Muscle of arm (tissue), 12 donors: Measurements from ENCODE around the gene SYNRG. TPM values are rescaled to one million over a fixed set of nuclear protein-coding genes. Genes with fewer than 3 reads are reported as not detected.
"Not testable (repeated sequence)": the region's sequence is repeated elsewhere in the genome, so short reads cannot be mapped to it uniquely, and the experiment has no call there.

Experiments
- DNase-seq: peaks from one replicate; pipeline ENCODE4 v3.0.0-alpha.2; 2013
- polyA plus RNA-seq, 12 donors: library from polyadenylated mRNA; unstranded; fragments of 120-200 nt; gene quantifications; one replicate each; pipeline ENCODE4 v1.2.1, GENCODE V29; 2013; ENCODE audit not compliant: insufficient read length in 12 of 12

Gene SYNRG
- polyA plus RNA-seq, 12 donors, result 21.7 to 39.9 (median 29.4) TPM; not detected in 1

GRCh38 chr17:37541880-37542660 lies 67.1 kb downstream of the SYNRG start:
- DNase-seq, result no peak

- no peak for DNase-seq
These were observed 70.1 kb downstream of the SYNRG start for GRCh38 chr17:37538981-37539659.

GRCh38 chr17:37535906-37536305 lies 73.3 kb downstream of the SYNRG start:
- no peak for DNase-seq

GRCh38 chr17:37532756-37533155 lies 76.5 kb downstream of the SYNRG start:
- DNase-seq, result no peak

GRCh38 chr17:37530420-37530819 lies 78.8 kb downstream of the SYNRG start:
- no peak for DNase-seq

- peak; percentile 52 for DNase-seq
These were observed 81.9 kb downstream of the SYNRG start for GRCh38 chr17:37527249-37527851.

- DNase-seq, result no peak
These were observed 85.5 kb downstream of the SYNRG start for GRCh38 chr17:37523715-37524219.

GRCh38 chr17:37521821-37522220 lies 87.4 kb downstream of the SYNRG start:
- DNase-seq, result no peak

GRCh38 chr17:37520174-37520573 lies 89.0 kb downstream of the SYNRG start:
- no peak for DNase-seq

- DNase-seq, result no peak
These were observed 89.8 kb downstream of the SYNRG start for GRCh38 chr17:37519251-37519985.

GRCh38 chr17:37518826-37519225 lies 90.4 kb downstream of the SYNRG start:
- no peak for DNase-seq

- DNase-seq, result no peak
These were observed 91.3 kb downstream of the SYNRG start for GRCh38 chr17:37517881-37518280.

GRCh38 chr17:37516127-37516571 lies 93.1 kb downstream of the SYNRG start:
- no peak for DNase-seq

GRCh38 chr17:37513711-37514110 lies 95.5 kb downstream of the SYNRG start:
- no peak for DNase-seq

GRCh38 chr17:37512442-37513068 lies 96.7 kb downstream of the SYNRG start:
- DNase-seq, result no peak

GRCh38 chr17:37511642-37512041 lies 97.6 kb downstream of the SYNRG start:
- DNase-seq, result not testable (repeated sequence)

- DNase-seq, result no peak
These were observed 99.2 kb downstream of the SYNRG start for GRCh38 chr17:37510056-37510455.

GRCh38 chr17:37507111-37507510 lies 102.1 kb downstream of the SYNRG start:
- no peak for DNase-seq

GRCh38 chr17:37506678-37507077 lies 102.5 kb downstream of the SYNRG start:
- DNase-seq, result no peak

GRCh38 chr17:37505333-37505732 lies 103.9 kb downstream of the SYNRG start:
- no peak for DNase-seq

GRCh38 chr17:37503148-37503547 lies 106.1 kb downstream of the SYNRG start:
- DNase-seq, result no peak
